ENCODE results near the gene LDLRAP1.

DNA sequence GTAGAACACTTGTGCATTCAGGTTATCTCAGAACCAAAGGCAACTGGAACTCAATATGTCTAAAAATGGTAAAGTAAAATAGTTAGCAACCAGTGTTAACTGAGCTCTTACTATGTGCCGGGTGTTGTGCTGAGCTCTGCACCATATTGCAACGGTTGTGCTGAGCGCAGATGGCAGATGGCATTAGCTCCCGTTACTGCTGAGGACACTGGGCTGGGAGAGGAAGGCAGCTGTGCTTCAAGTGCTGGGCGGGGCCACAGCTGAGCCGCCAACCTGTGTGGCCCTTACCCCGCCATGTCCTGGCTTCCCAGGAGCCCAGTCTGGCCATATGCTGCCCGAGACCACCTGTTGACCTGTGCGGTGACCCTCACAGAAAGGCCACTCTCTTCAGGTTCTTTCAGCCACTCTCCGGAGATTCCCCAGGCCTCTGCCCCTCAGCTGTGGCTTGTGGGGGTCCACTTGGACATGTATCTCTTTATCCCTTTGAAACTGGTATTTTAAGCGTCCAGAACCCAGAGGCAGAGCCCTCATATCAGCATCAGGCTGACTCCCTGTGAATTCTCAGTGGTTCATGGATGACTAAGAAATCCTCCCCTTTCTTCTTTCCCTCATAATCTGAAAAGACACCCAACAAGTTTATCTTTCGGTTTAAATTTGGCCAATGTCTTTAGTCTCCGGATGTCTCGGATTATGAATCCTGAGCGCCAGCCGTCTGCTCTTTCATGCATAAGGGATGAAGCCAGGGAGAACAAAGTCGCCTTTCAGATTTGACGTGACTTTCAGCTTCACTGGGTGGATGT lies 26.4 kb downstream of the LDLRAP1 start:
- TF ChIP-seq CTCF (IDR thresholded peaks at IDR 0.05) (no peak), ZFX (IDR thresholded peaks at IDR 0.05; ENCODE audit: borderline replicate concordance) (no peak)
